ENCODE measurements around the gene RRP15.
"Not testable (repeated sequence)": the region's sequence is repeated elsewhere in the genome, so short reads cannot be mapped to it uniquely, and the experiment has no call there.

The RRP15 gene

DNA sequence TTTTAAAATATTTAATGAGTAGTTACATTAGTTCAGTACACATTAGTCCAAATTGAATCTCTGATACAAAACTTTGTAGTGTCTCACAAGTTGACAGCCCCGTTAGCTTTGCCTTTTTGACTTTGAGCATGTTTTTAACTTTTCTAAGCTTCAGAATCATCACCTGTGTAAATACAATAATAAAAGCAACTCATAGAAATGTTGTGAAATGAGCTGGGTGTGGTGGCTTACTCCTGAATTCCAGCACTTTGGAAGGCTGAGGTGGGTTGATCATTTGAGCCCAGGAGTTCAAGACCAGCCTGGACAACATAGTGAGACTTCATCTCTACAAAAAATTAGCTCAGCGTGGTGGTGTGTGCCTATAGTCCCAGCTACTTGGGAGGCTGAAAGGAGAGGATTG, 11.1 kb downstream of the RRP15 start:
- DNase-seq (ENCODE audit: low read depth in 2 of 2, low spot score in 1 of 2): no peak

- no peak for DNase-seq (ENCODE audit: low read depth in 2 of 2, low spot score in 1 of 2)
Measured at GRCh38 chr1:218297461-218297860, 12.4 kb downstream of the RRP15 start.

- DNase-seq (ENCODE audit: low read depth in 2 of 2, low spot score in 1 of 2): no peak
Measured at GRCh38 chr1:218297867-218298266, 12.8 kb downstream of the RRP15 start.

DNA sequence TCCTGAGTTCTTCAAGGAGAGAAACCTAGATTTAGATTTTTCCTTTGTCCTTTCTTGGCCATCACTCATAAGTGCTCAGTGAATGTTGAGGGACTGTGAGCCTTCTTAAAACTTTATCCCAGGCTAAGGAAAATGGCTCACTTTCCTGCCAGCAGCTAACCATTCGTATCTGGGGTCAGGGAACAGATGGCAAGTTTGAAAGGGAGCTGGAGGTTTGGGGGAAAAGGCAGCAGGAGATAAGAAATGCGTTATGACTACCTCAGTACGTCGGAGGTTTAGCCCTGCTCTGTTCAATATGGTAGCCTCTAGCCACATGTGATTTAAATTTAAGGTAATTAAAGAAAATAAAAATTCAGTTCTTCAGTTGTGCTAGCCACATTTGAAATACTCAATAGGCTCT, 13.3 kb downstream of the RRP15 start:
- no peak for DNase-seq (ENCODE audit: low read depth in 2 of 2, low spot score in 1 of 2)

GRCh38 chr1:218299416-218299815, 14.3 kb downstream of the RRP15 start:
- no peak for DNase-seq (ENCODE audit: low read depth in 2 of 2, low spot score in 1 of 2)

DNA sequence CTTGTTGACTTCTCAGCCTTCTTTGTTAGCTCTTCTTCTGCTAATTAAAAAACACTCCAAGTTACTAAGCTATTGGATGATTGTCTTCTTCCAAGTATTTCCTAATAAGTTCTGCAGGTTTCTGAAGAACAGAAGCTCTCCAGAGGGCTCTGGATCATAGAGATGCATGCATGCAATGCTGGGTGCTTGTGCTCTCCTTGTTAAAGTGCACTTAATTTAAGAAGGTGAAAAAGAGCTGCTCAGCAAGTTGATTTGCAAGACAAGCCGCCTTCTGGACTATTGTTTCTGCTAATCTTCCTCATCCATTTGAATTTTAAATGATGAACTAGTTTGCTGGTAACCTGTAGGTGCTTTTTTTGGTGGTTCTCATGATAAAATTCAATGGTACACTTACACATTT, 16.1 kb downstream of the RRP15 start:
- no peak for DNase-seq (ENCODE audit: low read depth in 2 of 2, low spot score in 1 of 2)

DNA sequence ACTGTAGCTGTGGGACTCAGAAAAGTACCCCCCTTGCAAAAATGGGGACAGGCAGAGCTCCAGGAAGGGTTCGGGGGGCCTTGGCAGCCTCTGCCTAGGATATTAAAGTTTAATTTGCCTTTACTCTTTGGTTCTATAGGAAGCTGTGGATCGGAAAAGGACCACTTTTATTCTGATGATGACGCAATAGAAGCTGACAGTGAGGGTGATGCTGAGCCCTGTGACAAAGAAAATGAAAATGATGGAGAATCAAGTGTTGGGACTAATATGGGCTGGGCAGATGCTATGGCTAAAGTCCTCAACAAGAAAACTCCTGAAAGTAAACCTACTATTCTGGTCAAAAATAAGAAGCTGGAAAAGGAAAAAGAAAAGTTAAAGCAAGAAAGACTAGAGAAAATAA, 17.1 kb downstream of the RRP15 start:
- no peak for DNase-seq (ENCODE audit: low read depth in 2 of 2, low spot score in 1 of 2)

- no peak for DNase-seq (ENCODE audit: low read depth in 2 of 2, low spot score in 1 of 2)
Measured at GRCh38 chr1:218303176-218303879, 18.2 kb downstream of the RRP15 start.

DNA sequence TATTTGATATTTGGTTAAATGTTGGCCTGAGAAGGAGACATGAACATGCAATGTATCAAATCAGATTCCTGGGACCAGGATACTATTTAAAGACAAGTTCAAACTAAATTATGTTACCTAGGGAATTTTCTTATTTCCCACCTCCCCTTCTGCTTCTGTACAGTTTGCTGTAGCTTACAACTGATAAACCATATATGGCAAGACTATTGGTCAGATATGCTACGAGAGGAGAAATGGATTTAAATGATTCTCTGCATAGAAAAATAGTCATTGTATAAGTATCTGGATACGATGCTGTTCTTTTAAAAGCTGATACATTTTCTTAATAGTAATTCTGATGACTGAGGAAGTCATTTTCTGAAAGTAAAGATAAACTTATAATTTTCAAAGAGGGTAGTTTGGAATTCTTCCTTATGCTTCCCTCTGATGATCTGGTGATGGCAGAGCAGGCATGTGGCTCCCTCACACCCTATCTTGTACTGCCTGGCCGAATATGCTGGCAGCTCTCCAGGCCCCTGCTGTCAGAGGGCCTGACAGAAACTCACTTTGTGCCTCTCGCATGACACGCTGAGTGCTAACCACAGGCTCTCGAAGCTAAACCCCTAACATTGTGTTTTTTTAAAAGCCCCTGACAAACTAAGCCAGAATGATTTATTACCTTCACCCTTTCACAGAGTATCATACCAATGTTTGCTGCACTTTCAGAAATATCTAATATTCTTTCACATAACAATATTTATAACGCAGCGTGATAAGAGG, 19.4 kb downstream of the RRP15 start:
- DNase-seq (ENCODE audit: low read depth in 2 of 2, low spot score in 1 of 2): no peak

GRCh38 chr1:218305472-218306064, 20.5 kb downstream of the RRP15 start:
- no peak for DNase-seq (ENCODE audit: low read depth in 2 of 2, low spot score in 1 of 2)

- no peak for DNase-seq (ENCODE audit: low read depth in 2 of 2, low spot score in 1 of 2)
Measured at GRCh38 chr1:218312509-218312908, 27.4 kb downstream of the RRP15 start.

DNA sequence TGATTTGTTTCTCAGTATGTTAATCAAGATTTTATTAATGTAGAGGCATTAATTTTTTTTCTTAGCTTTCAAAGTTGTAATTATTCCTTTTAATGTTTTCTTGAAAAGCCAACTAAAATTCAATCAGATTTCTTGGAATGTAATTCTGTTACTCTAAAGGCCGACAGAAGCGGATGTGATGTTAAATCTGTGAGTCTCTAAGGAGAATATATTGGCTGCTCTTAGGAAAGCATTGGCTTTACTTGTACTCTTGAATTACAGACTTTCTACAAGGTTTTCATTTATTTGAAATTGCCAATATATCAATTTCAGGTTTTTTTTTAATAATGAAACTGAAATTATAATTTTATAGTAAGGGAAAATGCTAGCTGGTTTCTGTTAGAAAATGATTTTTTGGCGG, 29.2 kb downstream of the RRP15 start:
- DNase-seq (ENCODE audit: low read depth in 2 of 2, low spot score in 1 of 2): no peak

DNA sequence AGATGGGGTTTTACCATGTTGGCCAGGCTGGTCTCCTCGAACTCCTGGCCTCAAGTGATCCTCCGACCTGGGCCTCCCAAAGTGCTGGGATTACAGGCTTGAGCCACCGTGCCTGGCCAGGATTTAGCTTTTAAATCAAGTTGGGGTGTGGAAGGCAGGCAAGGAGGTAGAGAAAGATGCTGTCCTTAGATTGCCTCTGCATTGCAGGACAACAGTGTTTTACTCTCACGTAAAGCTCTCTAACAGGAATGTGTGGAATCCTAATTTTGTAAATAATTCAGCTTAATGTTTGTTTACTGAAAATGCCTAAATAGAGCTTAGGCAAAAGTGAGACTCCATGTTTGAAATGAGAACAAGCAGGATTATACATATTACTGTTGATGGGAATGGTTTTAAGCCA, 30.5 kb downstream of the RRP15 start:
- DNase-seq (ENCODE audit: low read depth in 2 of 2, low spot score in 1 of 2): no peak

GRCh38 chr1:218317061-218317460, 32.0 kb downstream of the RRP15 start:
- DNase-seq (ENCODE audit: low read depth in 2 of 2, low spot score in 1 of 2): no peak

DNA sequence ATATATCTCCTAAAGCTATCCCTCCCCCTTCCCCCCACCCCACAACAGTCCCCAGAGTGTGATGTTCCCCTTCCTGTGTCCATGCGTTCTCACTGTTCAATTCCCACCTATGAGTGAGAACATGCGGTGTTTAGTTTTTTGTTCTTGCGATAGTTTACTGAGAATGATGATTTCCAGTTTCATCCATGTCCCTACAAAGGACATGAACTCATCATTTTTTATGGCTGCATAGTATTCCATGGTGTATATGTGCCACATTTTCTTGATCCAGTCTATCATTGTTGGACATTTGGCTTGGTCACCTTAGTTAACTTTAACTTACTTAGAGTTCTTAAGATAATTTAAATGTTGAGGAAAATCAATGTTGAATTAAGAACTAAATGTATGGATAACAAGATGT, 35.1 kb downstream of the RRP15 start:
- not testable (repeated sequence) for DNase-seq (ENCODE audit: low read depth in 2 of 2, low spot score in 1 of 2)

DNA sequence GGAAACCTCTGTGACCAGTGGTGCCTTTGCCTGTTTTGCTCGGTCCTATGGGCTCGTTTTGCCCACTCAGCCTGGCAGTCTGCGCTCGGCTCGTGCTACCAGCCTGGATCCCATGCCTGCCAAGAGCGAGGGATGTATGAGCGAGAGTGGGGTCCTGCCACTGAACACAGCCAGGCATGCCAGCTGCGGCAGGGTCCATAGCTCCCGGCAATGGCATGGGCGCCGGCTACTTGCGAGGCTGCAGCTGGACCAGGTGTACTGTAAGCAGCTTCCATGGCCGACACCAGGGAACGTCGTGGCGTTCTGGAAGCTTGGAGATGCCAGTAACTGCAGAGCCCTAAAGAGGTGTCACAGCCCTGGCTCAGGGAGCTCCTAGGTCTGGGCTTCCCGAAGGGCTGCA, 37.7 kb downstream of the RRP15 start:
- DNase-seq (ENCODE audit: low read depth in 2 of 2, low spot score in 1 of 2): no peak

DNA sequence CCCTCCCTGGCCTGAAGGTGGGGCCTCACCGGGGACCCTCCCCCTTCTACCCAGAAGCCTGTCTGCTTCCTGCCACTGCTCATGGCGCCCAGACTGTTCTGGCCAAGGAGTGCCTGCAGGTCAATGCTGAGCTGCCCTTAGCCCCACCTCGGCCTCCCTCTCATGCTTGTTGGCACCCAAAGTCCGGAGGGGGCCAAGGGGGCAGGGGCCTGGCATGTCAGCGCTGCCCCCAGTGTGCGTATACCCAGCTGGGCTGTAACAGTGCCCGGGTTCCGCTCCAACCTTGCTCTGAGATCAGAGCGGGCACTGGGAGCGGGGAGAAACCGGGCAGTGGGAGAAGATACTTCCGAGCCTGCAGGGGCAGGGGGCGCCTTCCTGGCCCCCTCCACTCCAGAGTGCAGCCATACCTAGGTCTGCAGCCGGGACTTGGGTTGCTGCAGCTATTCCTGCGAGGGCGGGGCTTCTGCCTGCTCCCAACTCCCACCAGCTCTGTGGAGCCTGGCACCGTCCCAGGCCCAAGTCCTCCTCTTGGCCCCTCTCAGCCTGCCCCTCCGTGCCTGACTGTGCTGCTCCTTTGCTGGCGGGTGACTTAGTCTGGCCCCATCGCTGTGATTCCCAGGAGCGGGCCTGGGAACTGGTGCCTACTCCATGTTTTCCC, 38.6 kb downstream of the RRP15 start:
- no peak for DNase-seq (ENCODE audit: low read depth in 2 of 2, low spot score in 1 of 2)

DNA sequence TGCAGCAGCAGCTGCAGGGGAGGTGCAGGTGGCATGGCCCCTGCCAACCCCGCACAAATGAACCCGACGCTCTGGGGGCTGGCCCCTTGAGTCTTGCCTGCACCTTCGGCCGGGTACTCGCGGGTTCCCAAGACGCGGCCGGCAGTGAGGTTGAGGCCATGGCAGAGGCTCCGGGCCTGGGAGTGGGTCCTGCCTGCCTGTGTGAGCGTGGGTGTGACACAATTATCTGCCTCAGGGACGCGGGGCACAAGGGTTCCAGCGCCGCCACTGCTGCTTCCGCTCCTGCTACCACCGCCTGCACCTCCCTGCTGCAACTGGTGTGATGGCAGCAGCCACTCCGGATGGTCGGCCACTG, 39.1 kb downstream of the RRP15 start:
- DNase-seq (ENCODE audit: low read depth in 2 of 2, low spot score in 1 of 2): no peak

DNA sequence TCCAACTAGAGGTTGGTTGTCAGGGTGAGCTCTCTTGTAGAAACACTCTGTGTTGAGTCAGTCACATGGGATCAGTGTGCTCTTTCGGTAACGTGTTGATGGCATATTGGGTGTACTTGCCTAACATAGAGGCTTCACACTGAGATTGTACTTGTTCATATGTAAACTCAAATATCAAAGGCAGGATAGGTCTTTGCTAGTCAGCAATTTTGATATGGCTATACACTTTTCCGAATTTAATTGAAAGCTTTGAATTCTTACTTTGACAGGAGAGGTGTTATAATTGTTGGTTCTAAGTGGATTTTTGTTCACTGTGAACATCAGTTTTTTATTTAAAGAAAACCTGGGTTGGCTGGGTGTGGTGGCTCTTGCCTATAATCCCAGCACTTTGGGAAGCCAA, 43.7 kb downstream of the RRP15 start:
- DNase-seq (ENCODE audit: low read depth in 2 of 2, low spot score in 1 of 2): no peak

DNA sequence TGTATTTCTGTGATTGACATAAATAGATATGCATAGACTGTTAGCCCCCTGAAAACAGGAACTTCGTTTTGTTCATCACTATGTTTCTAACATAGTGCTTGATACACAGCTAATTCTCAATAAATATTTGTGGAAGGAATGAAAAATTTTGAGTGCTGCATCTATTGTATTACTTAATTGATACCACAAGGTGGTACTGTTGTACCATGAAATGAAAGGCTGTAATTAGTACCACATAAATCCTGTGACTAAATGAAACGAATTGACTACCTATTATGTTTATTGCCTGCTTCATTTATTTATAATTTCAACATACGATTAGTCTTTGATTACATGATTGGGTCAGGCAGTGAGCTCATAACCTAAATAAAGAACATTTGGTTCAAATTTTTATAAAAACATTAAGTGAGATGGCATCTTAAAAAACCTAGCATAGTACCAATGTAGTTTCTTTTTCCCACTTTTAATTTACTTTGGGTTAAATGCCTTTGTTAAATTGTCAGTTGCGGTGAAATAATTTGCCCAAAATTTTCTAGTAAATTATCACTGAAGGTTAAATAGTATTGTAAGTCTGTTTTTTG, 45.0 kb downstream of the RRP15 start:
- DNase-seq (ENCODE audit: low read depth in 2 of 2, low spot score in 1 of 2): no peak

- no peak for DNase-seq (ENCODE audit: low read depth in 2 of 2, low spot score in 1 of 2)
Measured at GRCh38 chr1:218332416-218332815, 47.3 kb downstream of the RRP15 start.

DNA sequence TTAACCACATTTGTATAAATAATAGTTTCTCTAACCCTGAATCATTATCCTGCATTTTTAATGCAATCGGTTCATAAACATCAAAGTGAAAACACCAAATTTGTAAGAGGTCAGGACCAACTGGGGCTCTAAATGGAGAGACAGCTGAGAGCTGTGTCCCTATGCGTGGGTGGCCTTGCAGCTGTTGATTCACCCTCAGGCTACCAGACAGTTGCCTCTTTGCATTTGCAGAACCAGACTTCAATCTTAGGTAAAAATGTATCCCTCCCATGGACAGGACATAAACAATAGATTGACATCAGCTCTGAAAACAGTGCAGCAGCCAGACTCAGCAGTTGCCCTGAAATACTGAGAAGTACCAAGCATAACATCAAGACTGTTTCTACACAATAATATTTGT, 51.2 kb downstream of the RRP15 start:
- no peak for DNase-seq (ENCODE audit: low read depth in 2 of 2, low spot score in 1 of 2)
